ENCODE results near the gene TMLHE. TPM values are rescaled to one million over a fixed set of nuclear protein-coding genes. Genes with fewer than 3 reads are reported as not detected.
"Not testable (repeated sequence)": the region's sequence is repeated elsewhere in the genome, so short reads cannot be mapped to it uniquely, and the experiment has no call there.

The TMLHE gene
- total RNA-seq, 4 donors from 2014 or later, result 13.6 to 21.4 (median 15.6) TPM

DNA sequence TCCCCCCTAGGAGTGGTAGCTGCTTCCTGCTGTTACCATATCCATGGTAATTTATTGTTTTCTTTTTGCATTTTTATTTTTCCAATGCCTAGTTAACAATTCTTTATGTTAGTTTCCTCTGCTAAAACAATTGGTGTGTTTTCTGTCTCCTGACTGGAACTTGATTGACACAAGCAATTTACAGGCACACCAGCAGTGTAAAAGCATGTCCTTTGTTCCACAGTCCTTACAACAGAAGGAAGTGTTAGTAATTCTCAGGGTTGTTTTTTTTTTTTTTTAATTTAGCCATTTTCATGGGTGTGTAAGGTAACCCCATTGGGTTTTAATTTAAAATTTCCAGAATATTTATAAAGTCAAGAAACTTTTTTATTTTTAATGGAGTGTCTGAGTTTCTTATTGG, 25.0 kb upstream of the TMLHE start:
- TF ChIP-seq EP300 (IDR thresholded peaks at IDR 0.05), result no peak
- no peak for TF ChIP-seq POLR2A (IDR thresholded peaks at IDR 0.05; ENCODE audit: low read depth)
- no peak for TF ChIP-seq CTCF (IDR thresholded peaks at IDR 0.05)
- no peak for TF ChIP-seq POLR2AphosphoS5 (IDR thresholded peaks at IDR 0.05)
- no peaks in the 10 kb centered on the region for H3K27me3 ChIP-seq
- intact Hi-C loops (cut with DNase I), result no loop called here
- no peak for DNase-seq (ENCODE audit: extremely low spot score)
- no peak overlapping the region for H3K4me3 ChIP-seq
- H3K4me1 ChIP-seq, result no peaks in the 10 kb centered on the region
- H3K36me3 ChIP-seq, result no peaks in the 10 kb centered on the region
- H3K9me3 ChIP-seq, result no peaks in the 10 kb centered on the region
- no peak overlapping the region for H3K27ac ChIP-seq (replicated peaks in 1 of 4)

- H3K27ac ChIP-seq (replicated peaks in 1 of 4); DNase-seq (ENCODE audit: extremely low spot score); intact Hi-C loops (cut with DNase I); H3K4me3 ChIP-seq; H3K4me1 ChIP-seq; H3K36me3 ChIP-seq; H3K27me3 ChIP-seq; H3K9me3 ChIP-seq: not testable (repeated sequence)
- 75% methylated on average over 1 of the region's 1 CpG for WGBS
These were observed 22.3 kb upstream of the TMLHE start for GRCh38 chrX:155635019-155635418.

DNA sequence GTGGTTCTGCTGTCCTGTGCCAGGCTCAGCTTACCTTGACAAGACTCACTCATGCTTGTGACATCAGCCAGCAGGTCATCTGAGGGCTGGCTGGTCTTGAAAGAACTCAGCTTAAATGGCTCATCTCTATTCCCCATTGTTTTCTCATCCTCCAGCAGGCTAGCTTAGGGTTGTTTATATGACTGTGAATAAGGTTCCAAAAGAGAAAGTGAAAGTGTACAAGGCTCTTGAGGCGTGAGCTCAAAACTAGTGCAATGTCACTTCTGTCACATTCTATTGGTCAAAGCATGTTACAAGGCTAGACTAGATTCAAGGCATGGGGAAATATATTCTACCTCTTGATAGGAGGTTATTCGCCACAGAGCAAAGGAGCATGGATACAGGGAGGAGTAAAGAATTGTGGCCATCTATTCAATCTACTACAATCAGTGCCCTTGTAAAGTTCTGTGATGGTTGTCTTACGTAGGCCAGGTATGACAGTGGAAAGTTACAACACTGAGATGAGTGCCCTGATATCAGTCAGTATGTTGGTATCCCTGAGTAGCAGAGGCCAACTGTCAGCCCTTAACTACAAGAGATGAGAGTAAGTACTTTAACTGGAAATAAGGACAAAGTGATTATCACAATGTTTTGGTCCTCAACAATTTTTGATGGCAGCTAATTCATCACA, 19.8 kb upstream of the TMLHE start:
- Histone ChIP-seq H3K27ac (replicated peaks in 1 of 4) (no peak overlapping the region), H3K36me3 (no peaks in the 10 kb centered on the region), H3K27me3 (no peaks in the 10 kb centered on the region), H3K4me3 (peak overlapping the region in 1 of 4 donors; percentile 25), H3K9me3 (peaks cover 0 to 8% (median 0%) of the 10 kb centered on the region in 4 donors), H3K4me1 (no peaks in the 10 kb centered on the region)
- TF ChIP-seq POLR2A (IDR thresholded peaks at IDR 0.05; ENCODE audit: low read depth) (no peak), EP300 (IDR thresholded peaks at IDR 0.05) (no peak), POLR2AphosphoS5 (IDR thresholded peaks at IDR 0.05) (no peak)
- DNase-seq (ENCODE audit: extremely low spot score), result no peak
- intact Hi-C loops (cut with DNase I), result no loop called here
- WGBS, result 76% methylated on average over 3 of the region's 3 CpGs

GRCh38 chrX:155620110-155620509, 7.4 kb upstream of the TMLHE start:
- H3K27me3 ChIP-seq; intact Hi-C loops (cut with DNase I); DNase-seq (ENCODE audit: extremely low spot score); H3K4me3 ChIP-seq; H3K27ac ChIP-seq (replicated peaks in 1 of 4); H3K4me1 ChIP-seq; H3K9me3 ChIP-seq; H3K36me3 ChIP-seq: not testable (repeated sequence)

- no peaks in the 10 kb centered on the region for H3K36me3 ChIP-seq
- TF ChIP-seq EP300 (IDR thresholded peaks at IDR 0.05) (no peak), POLR2A (IDR thresholded peaks at IDR 0.05; ENCODE audit: low read depth) (no peak), POLR2AphosphoS5 (IDR thresholded peaks at IDR 0.05) (no peak), CTCF (IDR thresholded peaks at IDR 0.05) (no peak)
- DNase-seq (ENCODE audit: extremely low spot score), result no peak
- no peak overlapping the region for H3K27ac ChIP-seq (replicated peaks in 1 of 4)
- no peaks in the 10 kb centered on the region for H3K9me3 ChIP-seq
- no peaks in the 10 kb centered on the region for H3K27me3 ChIP-seq
- peaks cover 6 to 8% (median 7%) of the 10 kb centered on the region in 4 donors for H3K4me1 ChIP-seq
- no peak overlapping the region for H3K4me3 ChIP-seq
- intact Hi-C loops (cut with DNase I), result no loop called here
- 76% methylated on average over 4 of the region's 4 CpGs for WGBS
These were observed 3.2 kb upstream of the TMLHE start for GRCh38 chrX:155615938-155616337.

GRCh38 chrX:155613927-155614559, 1.3 kb upstream of the TMLHE start:
- peaks cover 6 to 10% (median 9%) of the 10 kb centered on the region in 4 donors for H3K4me1 ChIP-seq
- no peaks in the 10 kb centered on the region for H3K27me3 ChIP-seq
- TF ChIP-seq CTCF (IDR thresholded peaks at IDR 0.05) (no peak), EP300 (IDR thresholded peaks at IDR 0.05) (no peak), POLR2A (IDR thresholded peaks at IDR 0.05; ENCODE audit: low read depth) (no peak), POLR2AphosphoS5 (IDR thresholded peaks at IDR 0.05) (no peak)
- intact Hi-C loops (cut with DNase I), result no loop called here
- no peak overlapping the region for H3K27ac ChIP-seq (replicated peaks in 1 of 4)
- H3K36me3 ChIP-seq, result no peaks in the 10 kb centered on the region
- H3K9me3 ChIP-seq, result no peaks in the 10 kb centered on the region
- H3K4me3 ChIP-seq, result no peak overlapping the region
- DNase-seq (ENCODE audit: extremely low spot score), result no peak
